CD4-positive, alpha-beta memory T cell (primary cell): ENCODE data around the gene CPLX1. TPM values are rescaled to one million over a fixed set of nuclear protein-coding genes. Genes with fewer than 3 reads are reported as not detected.

Source experiments
- CTCF ChIA-PET: fragments of 350-600 bp; sonication (Branson Sonifier 250); formaldehyde crosslinking; loops from one replicate; lab custom pipeline; 2021; ENCODE audit warnings: inconsistent platforms; ENCODE audit not compliant: partially characterized antibody; lab: Charles Lee
- POLR2A ChIA-PET: fragments of 350-600 bp; sonication (Branson Sonifier 250); formaldehyde crosslinking; loops from one replicate; lab custom pipeline; 2021; ENCODE audit not compliant: partially characterized antibody; lab: Charles Lee
- DNase-seq, 5 donors: peaks; one replicate each; pipeline versions ENCODE4 v3.0.0 to v3.0.0-alpha.2; 2020 to 2022; ENCODE audit warnings: mixed read lengths in 1 of 5
- H3K27ac ChIP-seq: one replicate; pipeline ENCODE4 v1.7.0; 2013; ENCODE audit warnings: low read depth, low read length
- H3K27me3 ChIP-seq: 2 replicates; pipeline ENCODE4 v1.7.0; 2013; ENCODE audit warnings: mild to moderate bottlenecking, low read length, moderate library complexity; ENCODE audit not compliant: insufficient read depth
- H3K36me3 ChIP-seq: 2 replicates; pipeline ENCODE4 v1.7.0; 2013; ENCODE audit warnings: mild to moderate bottlenecking, low read length, moderate library complexity; ENCODE audit not compliant: insufficient read depth
- H3K4me1 ChIP-seq: 2 replicates; pipeline ENCODE4 v1.7.0; 2013; ENCODE audit warnings: mild to moderate bottlenecking, low read length, moderate library complexity; ENCODE audit not compliant: insufficient read depth
- H3K4me3 ChIP-seq, 2 donors: one replicate each; pipeline ENCODE4 v1.7.0; 2013; ENCODE audit warnings: low read length in 2 of 2, mild to moderate bottlenecking in 1 of 2
- H3K9me3 ChIP-seq, 2 donors: one replicate each; pipeline ENCODE4 v1.7.0; 2013; ENCODE audit warnings: low read length in 2 of 2, control low read depth in 1 of 2; ENCODE audit not compliant: control insufficient read depth in 1 of 2
- H3K27ac Mint-ChIP-seq, 7 donors: one replicate each; pipeline ENCODE4 v1.8.0; 2020 to 2021; ENCODE audit warnings: mixed read lengths in 7 of 7, mild to moderate bottlenecking in 6 of 7, inconsistent platforms in 3 of 7, moderate library complexity in 3 of 7
- H3K27me3 Mint-ChIP-seq, 2 donors: one replicate each; pipeline ENCODE4 v1.8.0; 2020 to 2021; ENCODE audit warnings: mixed read lengths in 2 of 2
- H3K36me3 Mint-ChIP-seq, 2 donors: one replicate each; pipeline ENCODE4 v1.8.0; 2020 to 2021; ENCODE audit warnings: mixed read lengths in 2 of 2, inconsistent platforms in 1 of 2, mild to moderate bottlenecking in 1 of 2
- H3K4me1 Mint-ChIP-seq, 4 donors: one replicate each; pipeline ENCODE4 v1.8.0; 2020 to 2021; ENCODE audit warnings: mixed read lengths in 4 of 4, mild to moderate bottlenecking in 1 of 4
- H3K4me3 Mint-ChIP-seq, 8 donors: one replicate each; pipeline ENCODE4 v1.8.0; 2020 to 2021; ENCODE audit warnings: mixed read lengths in 8 of 8, mild to moderate bottlenecking in 7 of 8, moderate library complexity in 6 of 8, inconsistent platforms in 3 of 8
- H3K9me3 Mint-ChIP-seq, 8 donors: one replicate each; pipeline ENCODE4 v1.8.0; 2020 to 2021; ENCODE audit warnings: mixed read lengths in 8 of 8, mild to moderate bottlenecking in 5 of 8, inconsistent platforms in 3 of 8, moderate library complexity in 1 of 8
- intact Hi-C: fragments of 100-400 bp; cut with micrococcal nuclease; formaldehyde crosslinking; loops from one replicate; pipeline ENCODE4 v1.15.1; 2023
- polyA plus RNA-seq, 2 donors: library from polyadenylated mRNA; unstranded; fragments of 300-500 nt; fragmentation: Illumina TruSeq; gene quantifications; one replicate each; pipeline ENCODE4 v1.2.3, GENCODE V29; 2021
- total RNA-seq, 2 experiments: library from RNA; stranded (reverse); gene quantifications; one replicate each; pipeline ENCODE4 v1.2.3, GENCODE V29; 2021

The CPLX1 gene
- total and polyA plus RNA-seq, 4 experiments from 2014 or later = 0.26 to 1.5 (median 0.64) TPM; not detected in 1

DNA sequence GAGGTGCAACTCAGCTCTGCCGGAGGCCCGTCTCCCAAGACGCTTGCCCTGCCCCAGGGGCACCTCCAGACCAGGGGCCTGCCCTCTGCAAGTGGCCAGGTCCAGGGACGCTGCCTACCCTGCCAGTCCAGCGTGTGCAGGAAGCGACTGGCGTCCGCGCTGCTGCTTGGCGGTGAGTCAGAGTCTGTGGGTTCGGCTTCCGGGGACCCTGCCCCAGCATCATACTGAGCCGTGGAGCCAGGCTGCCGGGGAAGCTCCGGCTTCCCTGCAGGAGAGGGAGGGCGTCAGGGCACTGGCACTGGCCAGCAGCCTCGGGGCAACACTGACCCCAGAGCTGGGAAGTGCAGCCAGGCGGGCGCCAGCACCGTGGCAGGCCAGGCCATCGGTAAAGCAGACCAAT, 42.5 kb upstream of the CPLX1 start:
- CTCF ChIA-PET = no interaction called here
- no peak overlapping the region for H3K4me3 Mint-ChIP-seq
- no peak for DNase-seq
- H3K27me3 Mint-ChIP-seq = no peaks in the 10 kb centered on the region
- intact Hi-C loops = no loop called here
- H3K9me3 ChIP-seq = no peaks in the 10 kb centered on the region
- no peaks in the 10 kb centered on the region for H3K4me1 ChIP-seq
- H3K36me3 ChIP-seq = peaks cover 45% of the 10 kb centered on the region
- POLR2A ChIA-PET = no interaction called here
- peaks cover 18 to 39% of the 10 kb centered on the region in 2 donors for H3K36me3 Mint-ChIP-seq
- H3K4me3 ChIP-seq = no peak overlapping the region
- no peak overlapping the region for H3K27ac Mint-ChIP-seq
- H3K9me3 Mint-ChIP-seq = no peaks in the 10 kb centered on the region
- no peaks in the 10 kb centered on the region for H3K27me3 ChIP-seq
- H3K27ac ChIP-seq = no peak overlapping the region
- H3K4me1 Mint-ChIP-seq = peaks cover 0 to 7% (median 0%) of the 10 kb centered on the region in 4 donors

DNA sequence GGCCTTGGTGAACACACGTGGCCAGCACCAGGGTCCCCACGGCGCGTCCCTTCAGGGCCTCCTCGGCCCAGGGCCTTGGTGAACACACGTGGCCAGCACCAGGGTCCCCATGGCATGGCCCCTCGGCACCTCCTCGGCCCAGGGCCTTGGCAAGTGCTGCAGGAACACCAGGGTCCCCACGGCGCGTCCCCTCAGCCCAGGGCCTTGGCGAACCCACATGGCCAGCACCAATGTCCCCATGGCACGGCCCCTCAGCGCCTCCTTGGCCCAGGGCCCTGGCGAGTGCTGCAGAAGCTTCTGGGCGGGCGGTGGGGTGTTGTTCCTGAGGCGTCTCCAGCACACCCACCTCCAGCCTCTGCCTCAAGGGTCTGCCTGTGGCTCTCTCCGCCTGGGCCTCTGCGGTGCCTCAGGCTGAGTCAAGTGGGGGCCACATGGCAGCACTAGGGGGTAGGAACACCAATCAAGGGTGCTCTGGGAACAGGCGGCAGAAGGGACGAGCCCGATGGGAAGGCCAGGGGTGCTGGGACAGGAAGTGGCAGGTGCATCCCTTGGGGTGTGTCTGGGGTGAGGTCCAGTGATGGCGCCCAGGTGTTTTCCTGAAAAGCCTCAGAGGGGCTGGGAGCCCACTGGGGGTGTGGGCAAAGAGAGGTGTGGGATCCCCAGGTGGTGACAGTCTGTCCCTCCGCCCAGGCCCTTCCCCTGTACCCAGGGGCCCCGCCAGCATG, 41.8 kb upstream of the CPLX1 start:
- Mint-ChIP-seq H3K27me3 (no peaks in the 10 kb centered on the region), H3K4me3 (no peak overlapping the region), H3K9me3 (no peaks in the 10 kb centered on the region), H3K4me1 (peaks cover 0 to 7% (median 0%) of the 10 kb centered on the region in 4 donors), H3K27ac (no peak overlapping the region), H3K36me3 (peaks cover 20 to 41% of the 10 kb centered on the region in 2 donors)
- Histone ChIP-seq H3K27ac (no peak overlapping the region), H3K36me3 (peaks cover 48% of the 10 kb centered on the region), H3K9me3 (no peaks in the 10 kb centered on the region), H3K4me1 (no peaks in the 10 kb centered on the region), H3K4me3 (no peak overlapping the region), H3K27me3 (no peaks in the 10 kb centered on the region)
- CTCF ChIA-PET = no interaction called here
- peak in 1 of 5 donors; percentile 6 for DNase-seq
- intact Hi-C loops = no loop called here
- POLR2A ChIA-PET = no interaction called here

DNA sequence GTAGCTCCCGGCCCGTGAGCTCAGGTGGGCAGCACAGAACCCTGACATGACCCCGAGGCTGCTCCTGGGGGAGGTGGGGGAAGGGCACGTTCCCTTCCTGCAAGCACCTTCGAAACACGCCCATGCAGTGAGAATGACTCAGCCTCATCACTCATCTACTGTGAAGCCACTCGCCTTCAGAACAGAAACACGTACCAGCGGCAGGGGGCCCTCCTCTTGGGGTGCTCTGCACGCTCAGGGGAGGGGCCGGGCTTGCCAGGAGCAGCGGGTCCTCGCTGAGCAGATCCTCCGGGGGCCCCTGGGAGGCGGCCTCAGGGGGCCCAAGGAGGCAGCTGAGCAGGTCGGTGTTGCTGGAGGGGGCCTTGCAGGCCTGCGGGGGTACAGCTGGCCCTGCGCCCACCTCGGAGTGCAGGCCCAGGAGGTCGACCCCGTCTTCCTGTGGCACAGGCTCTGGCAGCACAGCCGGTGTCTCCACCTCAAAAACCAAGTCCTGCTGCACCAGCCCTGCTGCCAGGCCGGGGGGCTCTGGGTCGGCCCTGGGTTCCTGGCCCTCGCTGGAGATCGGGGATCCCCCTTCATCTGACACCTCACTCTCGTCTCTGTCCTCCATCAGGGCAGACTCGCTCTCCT, 40.9 kb upstream of the CPLX1 start:
- Mint-ChIP-seq H3K27ac (no peak overlapping the region), H3K9me3 (no peaks in the 10 kb centered on the region), H3K4me1 (peaks cover 0 to 7% (median 0%) of the 10 kb centered on the region in 4 donors), H3K4me3 (no peak overlapping the region), H3K36me3 (peaks cover 25 to 48% of the 10 kb centered on the region in 2 donors), H3K27me3 (no peaks in the 10 kb centered on the region)
- peak in 1 of 5 donors; percentile 6 for DNase-seq
- H3K36me3 ChIP-seq = peaks cover 51% of the 10 kb centered on the region
- intact Hi-C loops = no loop called here
- no peaks in the 10 kb centered on the region for H3K27me3 ChIP-seq
- no peak overlapping the region for H3K27ac ChIP-seq
- H3K4me3 ChIP-seq = no peak overlapping the region
- H3K4me1 ChIP-seq = no peaks in the 10 kb centered on the region
- ChIA-PET POLR2A (no interaction called here), CTCF (no interaction called here)
- H3K9me3 ChIP-seq = no peaks in the 10 kb centered on the region

DNA sequence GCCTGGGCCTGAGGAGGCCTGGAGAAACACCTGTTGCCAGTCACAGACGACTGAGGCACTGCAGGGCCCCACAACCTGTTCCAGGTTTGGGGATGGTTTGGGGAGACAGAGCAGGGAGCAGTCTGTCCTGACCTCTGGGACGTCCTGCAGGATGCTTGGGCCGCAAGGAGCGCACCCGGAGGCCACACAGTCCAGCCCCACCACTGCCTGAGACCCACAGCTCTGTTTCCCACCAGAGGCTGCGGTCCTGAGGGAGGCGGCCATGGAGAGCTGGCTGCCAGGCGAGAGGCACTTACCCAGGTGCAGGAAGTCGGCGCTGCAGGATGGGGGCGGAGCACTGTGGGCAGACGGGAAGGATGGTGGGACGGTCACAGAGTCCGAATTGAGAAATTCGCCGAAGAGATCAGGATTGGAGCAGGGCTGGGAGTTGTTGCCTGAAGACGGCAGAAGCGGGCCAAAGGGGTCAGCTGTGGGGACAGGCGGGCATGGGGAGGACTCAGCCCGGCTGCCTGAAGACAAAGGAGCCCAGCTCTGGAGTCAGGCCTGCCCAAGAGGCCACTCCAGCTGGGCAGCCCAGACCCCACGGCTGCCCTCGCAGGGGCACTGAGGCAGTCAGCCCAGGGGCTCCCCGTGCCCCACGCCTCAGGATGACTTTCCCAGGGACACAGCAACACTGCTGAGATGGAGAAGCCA, 40.3 kb upstream of the CPLX1 start:
- Mint-ChIP-seq H3K9me3 (no peaks in the 10 kb centered on the region), H3K27ac (no peak overlapping the region), H3K4me3 (no peak overlapping the region), H3K27me3 (no peaks in the 10 kb centered on the region), H3K4me1 (peaks cover 0 to 7% (median 0%) of the 10 kb centered on the region in 4 donors), H3K36me3 (peaks cover 30 to 47% of the 10 kb centered on the region in 2 donors)
- H3K4me1 ChIP-seq = no peaks in the 10 kb centered on the region
- H3K4me3 ChIP-seq = no peak overlapping the region
- H3K27ac ChIP-seq = no peak overlapping the region
- H3K27me3 ChIP-seq = no peaks in the 10 kb centered on the region
- H3K36me3 ChIP-seq = peaks cover 58% of the 10 kb centered on the region
- no peaks in the 10 kb centered on the region for H3K9me3 ChIP-seq
- POLR2A ChIA-PET = no interaction called here
- CTCF ChIA-PET = no interaction called here
- DNase-seq = no peak
- intact Hi-C loops = no loop called here

DNA sequence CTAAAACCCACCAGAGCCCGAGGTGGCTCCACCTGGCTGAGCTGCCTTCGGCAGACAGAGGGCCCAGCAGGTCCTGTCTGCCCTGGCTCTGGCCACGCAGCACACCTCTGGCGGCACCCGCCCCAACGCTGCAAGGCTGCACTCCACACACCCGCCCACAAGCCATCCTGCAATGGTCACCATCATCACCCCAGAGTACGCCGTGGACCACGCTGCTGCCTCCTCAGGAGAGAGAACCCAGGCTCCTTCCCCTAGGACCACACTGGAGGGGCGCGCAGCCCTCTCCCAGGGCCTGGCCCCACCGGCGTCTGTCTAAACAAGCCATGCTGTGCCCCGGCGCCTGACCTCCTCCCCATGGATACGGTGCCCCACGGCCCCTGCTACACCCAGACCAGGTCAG, 39.6 kb upstream of the CPLX1 start:
- Mint-ChIP-seq H3K4me1 (peaks cover 0 to 7% (median 0%) of the 10 kb centered on the region in 4 donors), H3K27ac (no peak overlapping the region), H3K36me3 (peaks cover 34 to 49% of the 10 kb centered on the region in 2 donors), H3K4me3 (no peak overlapping the region), H3K27me3 (no peaks in the 10 kb centered on the region), H3K9me3 (no peaks in the 10 kb centered on the region)
- no peak overlapping the region for H3K4me3 ChIP-seq
- ChIA-PET CTCF (no interaction called here), POLR2A (no interaction called here)
- H3K27ac ChIP-seq = no peak overlapping the region
- peaks cover 60% of the 10 kb centered on the region for H3K36me3 ChIP-seq
- intact Hi-C loops = no loop called here
- no peaks in the 10 kb centered on the region for H3K4me1 ChIP-seq
- no peak for DNase-seq
- H3K9me3 ChIP-seq = no peaks in the 10 kb centered on the region
- H3K27me3 ChIP-seq = no peaks in the 10 kb centered on the region

DNA sequence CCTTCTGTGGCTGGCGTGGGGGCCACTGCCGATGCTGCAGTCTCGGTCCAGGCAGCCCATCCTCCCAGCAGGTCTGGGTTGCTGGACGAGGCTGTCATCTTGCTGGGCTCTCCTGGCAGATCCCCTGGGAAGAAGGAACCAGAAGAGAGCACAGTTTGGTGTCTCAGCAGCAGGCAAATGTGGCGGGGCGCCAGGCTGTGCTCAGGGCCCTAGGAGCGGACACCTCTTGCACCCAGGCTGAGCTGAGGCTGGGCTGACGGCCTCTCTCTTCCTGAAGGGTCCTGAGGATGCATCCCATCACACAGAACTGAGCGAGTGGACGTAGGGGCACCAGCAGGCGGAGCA, 39.2 kb upstream of the CPLX1 start:
- no peaks in the 10 kb centered on the region for H3K9me3 ChIP-seq
- Mint-ChIP-seq H3K36me3 (peaks cover 33 to 49% of the 10 kb centered on the region in 2 donors), H3K9me3 (no peaks in the 10 kb centered on the region), H3K4me1 (peaks cover 0 to 7% (median 0%) of the 10 kb centered on the region in 4 donors), H3K27ac (no peak overlapping the region), H3K27me3 (no peaks in the 10 kb centered on the region), H3K4me3 (no peak overlapping the region)
- no peak for DNase-seq
- CTCF ChIA-PET = no interaction called here
- H3K4me1 ChIP-seq = no peaks in the 10 kb centered on the region
- H3K27me3 ChIP-seq = no peaks in the 10 kb centered on the region
- no peak overlapping the region for H3K4me3 ChIP-seq
- peaks cover 55% of the 10 kb centered on the region for H3K36me3 ChIP-seq
- intact Hi-C loops = no loop called here
- H3K27ac ChIP-seq = no peak overlapping the region
- POLR2A ChIA-PET = no interaction called here

DNA sequence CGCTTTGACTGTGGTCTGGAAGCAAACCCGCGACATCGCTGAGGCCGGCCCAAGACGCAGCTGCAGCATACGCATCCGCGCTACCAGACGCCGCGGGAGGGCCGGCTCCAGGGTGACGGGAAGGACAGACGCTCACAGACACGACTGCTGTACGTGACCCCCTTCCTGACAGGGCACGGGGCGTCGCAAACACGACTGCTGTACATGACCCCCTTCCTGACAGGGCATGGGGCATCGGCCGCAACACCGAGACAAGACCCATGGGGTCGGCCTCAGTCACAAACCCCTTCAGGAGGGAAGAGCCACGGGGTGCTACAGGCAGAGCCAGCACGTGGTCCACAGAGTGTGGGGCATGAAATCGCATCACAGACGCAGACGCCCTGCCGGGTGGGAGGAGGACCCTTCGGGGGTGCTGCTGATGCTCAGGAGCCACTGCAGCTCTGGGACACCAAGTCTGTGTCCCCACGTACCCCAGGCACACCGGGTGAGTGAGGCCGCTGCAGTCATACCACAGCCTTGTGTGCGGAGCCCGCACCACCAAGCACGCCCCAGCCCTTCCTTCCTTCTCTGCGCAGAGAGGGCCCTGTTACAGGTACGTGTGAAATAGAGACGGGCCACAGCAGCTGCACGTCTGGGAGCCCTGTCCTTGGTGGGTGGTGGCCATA, 38.7 kb upstream of the CPLX1 start:
- Mint-ChIP-seq H3K4me1 (peaks cover 0 to 3% (median 0%) of the 10 kb centered on the region in 4 donors), H3K27me3 (no peaks in the 10 kb centered on the region), H3K36me3 (peaks cover 32 to 50% of the 10 kb centered on the region in 2 donors), H3K27ac (no peak overlapping the region), H3K9me3 (no peaks in the 10 kb centered on the region), H3K4me3 (no peak overlapping the region)
- H3K4me1 ChIP-seq = no peaks in the 10 kb centered on the region
- no peaks in the 10 kb centered on the region for H3K27me3 ChIP-seq
- H3K36me3 ChIP-seq = peaks cover 51% of the 10 kb centered on the region
- POLR2A ChIA-PET = no interaction called here
- no peaks in the 10 kb centered on the region for H3K9me3 ChIP-seq
- CTCF ChIA-PET = no interaction called here
- DNase-seq = no peak
- no peak overlapping the region for H3K4me3 ChIP-seq
- no peak overlapping the region for H3K27ac ChIP-seq
- intact Hi-C loops = no loop called here
